ENCODE measurements around the gene DLGAP1.

- no peak for TF ChIP-seq SUZ12 (IDR thresholded peaks at IDR 0.05; ENCODE audit: extremely low read depth, insufficient read depth, insufficient read length)
- no peak for TF ChIP-seq YY1 (IDR thresholded peaks at IDR 0.05; ENCODE audit: insufficient read depth, insufficient read length)
These were observed 988.2 kb downstream of the DLGAP1 start for GRCh38 chr18:3466872-3467271.
